ENCODE measurements around the gene DDX11. TPM values are rescaled to one million over a fixed set of nuclear protein-coding genes. Genes with fewer than 3 reads are reported as not detected.
A peak's percentile ranks its signal among the peaks of the same experiment; 100 is the strongest.
"Not testable (repeated sequence)": the region's sequence is repeated elsewhere in the genome, so short reads cannot be mapped to it uniquely, and the experiment has no call there.

The DDX11 gene
- total RNA-seq, 2 experiments from 2014 or later: 196 TPM

DNA sequence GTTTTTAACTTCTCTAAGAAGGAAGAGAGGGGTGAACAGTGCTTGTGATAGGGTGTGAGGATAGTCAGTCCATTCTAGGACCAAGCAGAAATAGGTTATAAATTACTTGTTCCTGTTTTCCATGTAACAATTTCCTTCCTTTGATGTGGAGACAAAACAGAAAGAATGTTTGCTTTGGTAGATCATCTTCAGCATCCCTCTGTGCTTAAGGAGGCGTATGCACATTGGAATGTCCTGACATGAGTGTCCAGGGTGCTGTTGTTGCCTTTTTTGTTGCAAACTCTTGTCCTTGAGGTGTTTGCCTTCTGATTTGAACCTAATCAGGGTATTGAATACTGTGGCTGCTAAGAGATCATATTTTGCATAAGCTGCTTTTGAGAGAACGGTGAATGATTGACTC, 23.5 kb upstream of the DDX11 start:
- H3K4me3 Mint-ChIP-seq; H3K27me3 Mint-ChIP-seq; ATAC-seq (ENCODE audit: low read depth): not testable (repeated sequence)

DNA sequence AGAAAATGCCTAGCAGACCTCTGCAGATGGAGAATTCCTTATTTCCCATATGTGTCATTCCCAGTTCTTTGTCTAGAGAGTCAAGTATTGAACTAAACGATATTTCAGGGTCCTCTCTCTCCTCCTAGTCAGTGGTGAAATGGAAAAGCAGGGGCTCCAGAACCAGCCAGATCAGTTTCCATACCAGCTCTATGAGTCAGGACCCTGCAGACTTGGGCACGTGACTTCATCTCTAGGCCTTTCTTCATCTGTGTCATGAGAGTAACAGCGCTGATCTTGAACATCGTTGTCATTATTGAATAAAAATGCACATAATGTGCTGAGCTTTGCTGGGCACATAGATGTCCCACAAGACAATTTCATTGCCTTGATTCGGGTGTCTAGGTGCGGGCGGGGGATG, 23.1 kb upstream of the DDX11 start:
- H3K27me3 Mint-ChIP-seq; H3K9me3 Mint-ChIP-seq; H3K36me3 Mint-ChIP-seq; H3K4me3 Mint-ChIP-seq; DNase-seq; POLR2A ChIA-PET; H3K27ac Mint-ChIP-seq; ATAC-seq (ENCODE audit: low read depth): not testable (repeated sequence)
- peaks cover 15% of the 10 kb centered on the region for H3K4me1 Mint-ChIP-seq

More for the DNA sequence above, 23.5 kb upstream of the DDX11 start:
- H3K36me3 Mint-ChIP-seq, H3K9me3 Mint-ChIP-seq, POLR2A ChIA-PET, DNase-seq, H3K27ac Mint-ChIP-seq: not testable (repeated sequence)
- peaks cover 15% of the 10 kb centered on the region for H3K4me1 Mint-ChIP-seq

- Mint-ChIP-seq H3K4me3 (peak overlapping the region; percentile 49), H3K4me1 (peaks cover 15% of the 10 kb centered on the region), H3K27ac (peak overlapping the region; percentile 65)
- ATAC-seq (ENCODE audit: low read depth): peak; percentile 94
- H3K36me3 Mint-ChIP-seq, H3K9me3 Mint-ChIP-seq, H3K27me3 Mint-ChIP-seq, POLR2A ChIA-PET: not testable (repeated sequence)
- peak; percentile 42 for DNase-seq
These were observed 22.0 kb upstream of the DDX11 start for GRCh38 chr12:31051692-31052091.

GRCh38 chr12:31052121-31052520, 21.5 kb upstream of the DDX11 start:
- Mint-ChIP-seq H3K27ac (peak overlapping the region; percentile 65), H3K4me1 (peaks cover 15% of the 10 kb centered on the region), H3K4me3 (peak overlapping the region; percentile 49)
- ATAC-seq (ENCODE audit: low read depth); H3K27me3 Mint-ChIP-seq; H3K9me3 Mint-ChIP-seq; POLR2A ChIA-PET; DNase-seq; H3K36me3 Mint-ChIP-seq: not testable (repeated sequence)

DNA sequence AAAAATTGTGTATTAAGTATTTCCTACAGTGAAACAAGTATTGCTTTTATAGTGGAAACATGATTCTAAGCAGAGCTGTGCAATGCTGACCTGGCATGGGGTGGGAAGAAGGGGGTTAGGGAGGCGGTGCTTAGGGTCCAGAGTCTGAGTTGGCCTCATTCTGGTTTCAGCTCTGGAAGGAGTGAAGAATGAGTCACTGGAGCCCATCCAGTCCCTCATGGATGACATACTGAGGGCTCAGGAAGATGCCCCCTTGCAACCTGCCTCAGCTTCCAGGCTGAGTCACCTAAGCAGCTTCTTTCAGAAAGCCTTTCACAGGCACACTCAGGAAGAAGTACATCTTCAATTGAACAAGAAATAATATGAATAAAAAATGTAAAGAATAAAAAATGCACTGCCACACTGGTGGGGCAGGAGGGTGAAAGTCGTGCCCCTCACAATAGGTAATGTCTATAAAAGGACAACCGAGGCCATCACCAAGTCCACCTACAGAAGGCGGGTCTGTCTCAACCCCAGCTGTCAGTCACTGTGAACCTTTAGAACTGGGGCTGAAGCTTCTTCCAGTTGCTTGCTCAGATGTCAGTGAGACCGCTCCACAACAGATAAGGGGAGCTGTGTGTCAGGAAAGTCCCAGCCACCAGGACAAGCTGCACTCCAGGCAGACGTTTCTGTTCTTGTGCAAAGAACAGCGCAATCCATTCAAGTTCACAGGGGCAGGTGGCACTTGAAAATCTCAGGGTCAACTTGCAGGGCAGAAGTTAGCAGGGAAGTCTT, 20.8 kb upstream of the DDX11 start:
- H3K9me3 Mint-ChIP-seq; DNase-seq; ATAC-seq (ENCODE audit: low read depth); H3K4me3 Mint-ChIP-seq; POLR2A ChIA-PET; H3K36me3 Mint-ChIP-seq; H3K27me3 Mint-ChIP-seq; H3K27ac Mint-ChIP-seq: not testable (repeated sequence)
- peaks cover 15% of the 10 kb centered on the region for H3K4me1 Mint-ChIP-seq

DNA sequence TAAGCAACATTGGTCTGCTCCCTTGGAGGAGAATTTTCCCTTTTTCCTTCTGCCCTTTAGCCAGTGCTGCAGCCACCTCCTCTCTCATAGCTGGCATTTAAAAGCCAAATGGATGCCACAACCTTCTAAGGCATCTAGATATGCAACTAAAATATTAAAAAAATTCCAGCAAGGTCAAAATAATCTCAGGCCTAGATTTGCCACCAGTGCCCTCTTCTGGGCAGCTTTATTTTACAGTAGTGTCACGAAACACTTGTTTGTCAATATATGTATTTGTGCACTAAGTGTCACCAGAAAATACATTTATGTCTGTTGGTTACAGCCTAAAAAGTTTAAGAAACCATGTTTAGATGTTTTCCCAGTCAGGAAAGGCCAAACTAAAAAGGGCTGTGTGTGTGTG, 19.7 kb upstream of the DDX11 start:
- H3K27ac Mint-ChIP-seq; ATAC-seq (ENCODE audit: low read depth); H3K4me3 Mint-ChIP-seq; POLR2A ChIA-PET; H3K27me3 Mint-ChIP-seq; H3K36me3 Mint-ChIP-seq; DNase-seq; H3K9me3 Mint-ChIP-seq: not testable (repeated sequence)
- peaks cover 15% of the 10 kb centered on the region for H3K4me1 Mint-ChIP-seq

GRCh38 chr12:31057671-31058070, 16.0 kb upstream of the DDX11 start:
- Mint-ChIP-seq H3K27ac (no peak overlapping the region), H3K27me3 (no peaks in the 10 kb centered on the region), H3K4me3 (no peak overlapping the region), H3K9me3 (no peaks in the 10 kb centered on the region), H3K4me1 (peaks cover 2% of the 10 kb centered on the region), H3K36me3 (no peaks in the 10 kb centered on the region)
- ATAC-seq (ENCODE audit: low read depth) (no peak), DNase-seq (no peak)
- POLR2A ChIA-PET: no interaction called here

DNA sequence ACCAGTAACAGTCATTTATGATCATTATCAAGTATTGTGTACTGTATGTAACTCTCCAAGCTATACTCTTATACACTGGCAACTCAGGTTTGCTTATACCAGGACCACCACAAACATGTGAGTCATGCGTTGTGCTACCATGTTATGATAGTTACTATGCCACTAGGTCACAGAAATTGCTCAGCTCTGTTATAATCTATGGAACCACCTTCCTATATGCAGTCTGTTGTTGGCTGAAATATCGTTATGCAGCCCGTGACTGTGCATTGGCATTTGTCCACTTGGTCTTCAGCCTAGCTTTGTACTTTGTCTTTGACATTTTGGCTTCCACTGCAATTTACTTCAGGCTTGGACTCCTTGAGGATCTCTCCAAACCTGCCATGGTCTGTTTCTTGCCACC, 7.5 kb upstream of the DDX11 start:
- H3K27me3 Mint-ChIP-seq; H3K27ac Mint-ChIP-seq; ATAC-seq (ENCODE audit: low read depth); H3K4me3 Mint-ChIP-seq; DNase-seq; H3K9me3 Mint-ChIP-seq; POLR2A ChIA-PET; H3K36me3 Mint-ChIP-seq; H3K4me1 Mint-ChIP-seq: not testable (repeated sequence)

GRCh38 chr12:31067656-31068055, 6.0 kb upstream of the DDX11 start:
- H3K27me3 Mint-ChIP-seq; POLR2A ChIA-PET; H3K36me3 Mint-ChIP-seq; H3K27ac Mint-ChIP-seq; H3K4me3 Mint-ChIP-seq; H3K9me3 Mint-ChIP-seq; DNase-seq; H3K4me1 Mint-ChIP-seq; ATAC-seq (ENCODE audit: low read depth): not testable (repeated sequence)

- not testable (repeated sequence) for H3K27ac Mint-ChIP-seq, H3K27me3 Mint-ChIP-seq, H3K4me3 Mint-ChIP-seq
These were observed 2.5 kb upstream of the DDX11 start for GRCh38 chr12:31070971-31071740.

DNA sequence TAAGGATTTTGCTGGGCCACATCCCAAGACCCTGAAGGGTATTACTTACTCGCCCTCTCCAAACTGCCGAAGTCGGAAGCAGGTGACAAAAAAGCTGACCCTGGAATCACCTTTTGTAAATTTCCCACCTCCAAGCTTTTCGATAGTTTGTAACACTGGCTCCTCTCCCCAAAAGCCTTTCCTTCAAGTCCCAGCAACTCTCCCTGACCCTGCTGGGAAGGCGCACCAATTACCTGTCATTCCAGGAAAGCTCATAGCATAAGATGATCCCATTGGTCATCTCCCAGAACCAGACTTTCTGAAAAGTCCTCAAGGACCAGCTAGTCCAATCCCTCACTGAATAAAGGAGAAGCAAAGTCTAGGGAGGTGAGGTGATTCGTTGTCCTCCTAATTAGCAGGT, 698 bp upstream of the DDX11 start:
- not testable (repeated sequence) for H3K9me3 Mint-ChIP-seq

More at GRCh38 chr12:31070971-31071740, 2.5 kb upstream of the DDX11 start:
- H3K9me3 Mint-ChIP-seq; POLR2A ChIA-PET; H3K36me3 Mint-ChIP-seq; DNase-seq; ATAC-seq (ENCODE audit: low read depth): not testable (repeated sequence)
- H3K4me1 Mint-ChIP-seq: peaks cover 20% of the 10 kb centered on the region

GRCh38 chr12:31074333-31074874, 744 bp downstream of the DDX11 start:
- POLR2A ChIA-PET: interaction anchor here (0.6 kb wide), 1 partner anchor 252 kb away, joined by 3 read pairs; the partner anchor contains the start of gene SINHCAF
- peak; percentile 21 for ATAC-seq (ENCODE audit: low read depth)
- not testable (repeated sequence) for DNase-seq, H3K9me3 Mint-ChIP-seq, H3K27me3 Mint-ChIP-seq
- Mint-ChIP-seq H3K36me3 (peaks cover 11% of the 10 kb centered on the region), H3K27ac (peak overlapping the region; percentile 95), H3K4me1 (peaks cover 31% of the 10 kb centered on the region), H3K4me3 (peak overlapping the region; percentile 99)

More for the DNA sequence above, 698 bp upstream of the DDX11 start:
- H3K27me3 Mint-ChIP-seq; H3K36me3 Mint-ChIP-seq; DNase-seq; ATAC-seq (ENCODE audit: low read depth): not testable (repeated sequence)
- H3K4me1 Mint-ChIP-seq: peaks cover 27% of the 10 kb centered on the region
- POLR2A ChIA-PET: interaction anchor here (1.3 kb wide), 1 partner anchor 253 kb away, joined by 3 read pairs; the partner anchor contains the start of gene SINHCAF
- peak overlapping the region; percentile 99 for H3K4me3 Mint-ChIP-seq
- peak overlapping the region; percentile 95 for H3K27ac Mint-ChIP-seq

DNA sequence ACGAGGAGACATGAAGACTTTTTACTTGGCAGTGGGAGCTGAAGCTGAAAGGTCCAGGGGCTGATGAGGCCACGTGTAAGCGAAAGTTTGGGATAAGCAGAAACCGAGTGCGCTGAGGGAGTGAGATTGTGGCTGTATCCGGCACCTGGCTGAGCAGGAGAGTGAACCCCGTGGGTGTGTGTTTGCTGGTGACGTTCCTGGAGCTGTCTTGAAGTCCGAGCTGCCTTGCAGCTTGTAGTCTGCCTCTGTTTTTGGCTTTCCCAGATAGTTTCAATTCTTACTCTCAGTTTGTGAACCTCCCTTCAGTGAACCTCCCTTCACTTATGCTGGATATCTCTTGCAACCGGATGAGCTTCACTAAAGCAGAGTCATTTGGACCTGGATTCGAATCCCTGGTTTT, 2.5 kb downstream of the DDX11 start:
- H3K27me3 Mint-ChIP-seq; H3K27ac Mint-ChIP-seq; ATAC-seq (ENCODE audit: low read depth); H3K4me3 Mint-ChIP-seq; H3K9me3 Mint-ChIP-seq; POLR2A ChIA-PET; DNase-seq: not testable (repeated sequence)
- Mint-ChIP-seq H3K4me1 (peaks cover 40% of the 10 kb centered on the region), H3K36me3 (peaks cover 13% of the 10 kb centered on the region)
